ENCODE measurements around the gene IQGAP2. TPM values are rescaled to one million over a fixed set of nuclear protein-coding genes. Genes with fewer than 3 reads are reported as not detected.

Gene IQGAP2
- total and polyA plus RNA-seq, 3 experiments from 2014 or later, result 51.4 to 70.5 (median 62.5) TPM

- Mint-ChIP-seq H3K36me3 (no peaks in the 10 kb centered on the region), H3K27ac (peak overlapping the region in 2 of 8 donors; percentile 22 to 29), H3K27me3 (peaks cover 0 to 1% of the 10 kb centered on the region in 2 donors), H3K4me1 (peaks cover 59 to 77% (median 75%) of the 10 kb centered on the region in 3 donors), H3K9me3 (no peaks in the 10 kb centered on the region), H3K4me3 (no peak overlapping the region)
- Histone ChIP-seq H3K9me3 (ENCODE audit: low read length) (no peaks in the 10 kb centered on the region), H3K36me3 (ENCODE audit: insufficient read depth, low read length) (no peaks in the 10 kb centered on the region), H3K4me3 (ENCODE audit: low read length) (no peak overlapping the region), H3K27ac (ENCODE audit: low read depth, low read length) (no peak overlapping the region), H3K4me1 (ENCODE audit: insufficient read depth, low read length) (peaks cover 56% of the 10 kb centered on the region), H3K27me3 (ENCODE audit: insufficient read depth, low read length, poor library complexity, severe bottlenecking) (no peaks in the 10 kb centered on the region)
- POLR2A ChIA-PET, result interaction anchor here (0.6 to 1.5 kb wide), 2 partner anchors 14 to 17 kb away, joined by 3 to 4 read pairs; no protein-coding TSS in a partner anchor
- CTCF ChIA-PET, result interaction anchor here (1.3 to 3.0 kb wide), 2 partner anchors 10 to 14 kb away, joined by 6 to 17 read pairs; partner anchors contain the start of gene IQGAP2
- DNase-seq, result no peak
Measured at GRCh38 chr5:76388236-76388635, 14.8 kb upstream of the IQGAP2 start.

- H3K9me3 Mint-ChIP-seq, result no peaks in the 10 kb centered on the region
- no peak for DNase-seq
- H3K36me3 Mint-ChIP-seq, result no peaks in the 10 kb centered on the region
- H3K4me3 Mint-ChIP-seq, result no peak overlapping the region
- Histone ChIP-seq H3K4me1 (ENCODE audit: insufficient read depth, low read length) (peaks cover 58% of the 10 kb centered on the region), H3K4me3 (ENCODE audit: low read length) (no peak overlapping the region), H3K36me3 (ENCODE audit: insufficient read depth, low read length) (no peaks in the 10 kb centered on the region), H3K27me3 (ENCODE audit: insufficient read depth, low read length, poor library complexity, severe bottlenecking) (no peaks in the 10 kb centered on the region), H3K9me3 (ENCODE audit: low read length) (no peaks in the 10 kb centered on the region), H3K27ac (ENCODE audit: low read depth, low read length) (no peak overlapping the region)
- peak overlapping the region in 2 of 8 donors; percentile 48 to 76 for H3K27ac Mint-ChIP-seq
- H3K4me1 Mint-ChIP-seq, result peaks cover 60 to 77% (median 75%) of the 10 kb centered on the region in 3 donors
- H3K27me3 Mint-ChIP-seq, result peaks cover 0 to 1% of the 10 kb centered on the region in 2 donors
- ChIA-PET CTCF (interaction anchor here (0.7 to 3.0 kb wide), 6 partner anchors 8 to 149 kb away, joined by 3 to 17 read pairs (median 5); partner anchors contain the start of gene IQGAP2), POLR2A (interaction anchor here (1.5 kb wide), 1 partner anchor 14 kb away, joined by 3 read pairs; no protein-coding TSS in a partner anchor)
Measured at GRCh38 chr5:76388791-76389512, 14.1 kb upstream of the IQGAP2 start.

GRCh38 chr5:76389513-76390154 lies 13.5 kb upstream of the IQGAP2 start:
- no peaks in the 10 kb centered on the region for H3K36me3 Mint-ChIP-seq
- Histone ChIP-seq H3K4me3 (ENCODE audit: low read length) (no peak overlapping the region), H3K36me3 (ENCODE audit: insufficient read depth, low read length) (no peaks in the 10 kb centered on the region), H3K27me3 (ENCODE audit: insufficient read depth, low read length, poor library complexity, severe bottlenecking) (no peaks in the 10 kb centered on the region), H3K27ac (ENCODE audit: low read depth, low read length) (no peak overlapping the region), H3K9me3 (ENCODE audit: low read length) (no peaks in the 10 kb centered on the region), H3K4me1 (ENCODE audit: insufficient read depth, low read length) (peaks cover 57% of the 10 kb centered on the region)
- no peaks in the 10 kb centered on the region for H3K9me3 Mint-ChIP-seq
- H3K27me3 Mint-ChIP-seq, result peaks cover 0 to 1% of the 10 kb centered on the region in 2 donors
- CTCF ChIA-PET, result interaction anchor here (0.7 to 3.0 kb wide), 10 partner anchors 9 to 149 kb away, joined by 3 to 17 read pairs (median 4); partner anchors contain the start of gene IQGAP2
- POLR2A ChIA-PET, result interaction anchor here (1.4 to 1.5 kb wide), 2 partner anchors 13 to 154 kb away, joined by 3 read pairs; no protein-coding TSS in a partner anchor
- H3K4me1 Mint-ChIP-seq, result peaks cover 60 to 77% (median 75%) of the 10 kb centered on the region in 3 donors
- peak overlapping the region in 1 of 8 donors; percentile 76 for H3K27ac Mint-ChIP-seq
- peak overlapping the region in 1 of 7 donors; percentile 36 for H3K4me3 Mint-ChIP-seq
- DNase-seq, result no peak

- peaks cover 51 to 76% (median 72%) of the 10 kb centered on the region in 3 donors for H3K4me1 Mint-ChIP-seq
- H3K36me3 ChIP-seq (ENCODE audit: insufficient read depth, low read length), result no peaks in the 10 kb centered on the region
- H3K9me3 ChIP-seq (ENCODE audit: low read length), result no peaks in the 10 kb centered on the region
- peaks cover 0 to 1% of the 10 kb centered on the region in 2 donors for H3K27me3 Mint-ChIP-seq
- peak overlapping the region; percentile 33 to 74 (median 63) for H3K4me3 Mint-ChIP-seq
- H3K27ac Mint-ChIP-seq, result peak overlapping the region; percentile 36 to 85 (median 76)
- H3K27me3 ChIP-seq (ENCODE audit: insufficient read depth, low read length, poor library complexity, severe bottlenecking), result no peaks in the 10 kb centered on the region
- CTCF ChIA-PET, result interaction anchor here (1.8 to 2.3 kb wide), 2 partner anchors 15 to 53 kb away, joined by 6 to 8 read pairs; no protein-coding TSS in a partner anchor
- POLR2A ChIA-PET, result no interaction called here
- H3K4me1 ChIP-seq (ENCODE audit: insufficient read depth, low read length), result peaks cover 55% of the 10 kb centered on the region
- H3K9me3 Mint-ChIP-seq, result no peaks in the 10 kb centered on the region
- DNase-seq, result peak in 2 of 5 donors; percentile 27 to 43
- peak overlapping the region; percentile 2 for H3K4me3 ChIP-seq (ENCODE audit: low read length)
- H3K27ac ChIP-seq (ENCODE audit: low read depth, low read length), result no peak overlapping the region
- no peaks in the 10 kb centered on the region for H3K36me3 Mint-ChIP-seq
Measured at GRCh38 chr5:76391014-76391413, 12.1 kb upstream of the IQGAP2 start.

- POLR2A ChIA-PET, result no interaction called here
- Histone ChIP-seq H3K4me3 (ENCODE audit: low read length) (no peak overlapping the region), H3K27me3 (ENCODE audit: insufficient read depth, low read length, poor library complexity, severe bottlenecking) (no peaks in the 10 kb centered on the region), H3K4me1 (ENCODE audit: insufficient read depth, low read length) (peaks cover 55% of the 10 kb centered on the region), H3K9me3 (ENCODE audit: low read length) (no peaks in the 10 kb centered on the region), H3K36me3 (ENCODE audit: insufficient read depth, low read length) (no peaks in the 10 kb centered on the region), H3K27ac (ENCODE audit: low read depth, low read length) (no peak overlapping the region)
- Mint-ChIP-seq H3K27me3 (peaks cover 0 to 1% of the 10 kb centered on the region in 2 donors), H3K27ac (peak overlapping the region; percentile 25 to 91 (median 86)), H3K36me3 (no peaks in the 10 kb centered on the region), H3K9me3 (no peaks in the 10 kb centered on the region), H3K4me1 (peaks cover 48 to 68% (median 62%) of the 10 kb centered on the region in 3 donors), H3K4me3 (peak overlapping the region in 6 of 7 donors; percentile 41 to 84 (median 54))
- CTCF ChIA-PET, result interaction anchor here (1.2 to 1.8 kb wide), 2 partner anchors 10 to 62 kb away, joined by 4 to 9 read pairs; partner anchors contain the start of gene IQGAP2
- DNase-seq, result peak in 3 of 5 donors; percentile 11 to 39 (median 30)
Measured at GRCh38 chr5:76393035-76393680, 9.9 kb upstream of the IQGAP2 start.

GRCh38 chr5:76397200-76397599 lies 5.9 kb upstream of the IQGAP2 start:
- no peaks in the 10 kb centered on the region for H3K36me3 ChIP-seq (ENCODE audit: insufficient read depth, low read length)
- CTCF ChIA-PET, result interaction anchor here (2.1 kb wide), 1 partner anchor 8 kb away, joined by 6 read pairs; no protein-coding TSS in a partner anchor
- H3K4me3 ChIP-seq (ENCODE audit: low read length), result no peak overlapping the region
- POLR2A ChIA-PET, result no interaction called here
- DNase-seq, result no peak
- H3K9me3 ChIP-seq (ENCODE audit: low read length), result no peaks in the 10 kb centered on the region
- peaks cover 44% of the 10 kb centered on the region for H3K4me1 ChIP-seq (ENCODE audit: insufficient read depth, low read length)
- no peak overlapping the region for H3K27ac Mint-ChIP-seq
- H3K27me3 ChIP-seq (ENCODE audit: insufficient read depth, low read length, poor library complexity, severe bottlenecking), result no peaks in the 10 kb centered on the region
- H3K4me1 Mint-ChIP-seq, result peaks cover 43 to 61% (median 51%) of the 10 kb centered on the region in 3 donors
- H3K9me3 Mint-ChIP-seq, result no peaks in the 10 kb centered on the region
- H3K27ac ChIP-seq (ENCODE audit: low read depth, low read length), result no peak overlapping the region
- peaks cover 0 to 2% (median 0%) of the 10 kb centered on the region in 3 donors for H3K36me3 Mint-ChIP-seq
- H3K27me3 Mint-ChIP-seq, result no peaks in the 10 kb centered on the region
- no peak overlapping the region for H3K4me3 Mint-ChIP-seq

- peaks cover 0 to 3% (median 0%) of the 10 kb centered on the region in 5 donors for H3K9me3 Mint-ChIP-seq
- Histone ChIP-seq H3K36me3 (ENCODE audit: insufficient read depth, low read length) (no peaks in the 10 kb centered on the region), H3K4me3 (ENCODE audit: low read length) (no peak overlapping the region), H3K9me3 (ENCODE audit: low read length) (no peaks in the 10 kb centered on the region), H3K4me1 (ENCODE audit: insufficient read depth, low read length) (peaks cover 24% of the 10 kb centered on the region), H3K27ac (ENCODE audit: low read depth, low read length) (no peak overlapping the region), H3K27me3 (ENCODE audit: insufficient read depth, low read length, poor library complexity, severe bottlenecking) (no peaks in the 10 kb centered on the region)
- POLR2A ChIA-PET, result no interaction called here
- H3K36me3 Mint-ChIP-seq, result peaks cover 0 to 16% (median 2%) of the 10 kb centered on the region in 3 donors
- H3K4me1 Mint-ChIP-seq, result peaks cover 24 to 44% (median 36%) of the 10 kb centered on the region in 3 donors
- CTCF ChIA-PET, result interaction anchor here (1.1 to 2.1 kb wide), 3 partner anchors 10 to 184 kb away, joined by 3 to 6 read pairs (median 5); no protein-coding TSS in a partner anchor
- H3K4me3 Mint-ChIP-seq, result no peak overlapping the region
- peaks cover 0 to 1% of the 10 kb centered on the region in 2 donors for H3K27me3 Mint-ChIP-seq
- DNase-seq, result no peak
- H3K27ac Mint-ChIP-seq, result no peak overlapping the region
Measured at GRCh38 chr5:76399268-76399667, 3.8 kb upstream of the IQGAP2 start.
